ENCODE results near the gene MRPL52. TPM values are rescaled to one million over a fixed set of nuclear protein-coding genes. Genes with fewer than 3 reads are reported as not detected.

The MRPL52 gene
- total and polyA plus RNA-seq, 2 of the 13 experiments (the other 11 are each of a cell fraction or from before 2014, with no cell fraction given), result 118 to 329 TPM

GRCh38 chr14:22829661-22830442 lies at the start of gene MRPL52 (continued):
- TF ChIP-seq FOXO1 (CRISPR knock-in tag; IDR thresholded peaks at IDR 0.05) (peak; percentile 22; the same call in 1 of the 2 replicates), PRDM10 (CRISPR knock-in tag; IDR thresholded peaks at IDR 0.05; ENCODE audit: low read depth) (peak; percentile 44; the same call in 1 of the 2 replicates), ZNF292 (CRISPR knock-in tag; IDR thresholded peaks at IDR 0.05; ENCODE audit: borderline replicate concordance, low read depth) (peak; percentile 83), ELF4 (CRISPR knock-in tag; IDR thresholded peaks at IDR 0.05; ENCODE audit: borderline replicate concordance) (peak; percentile 99), ZNF296 (CRISPR knock-in tag; conservative IDR thresholded peaks at IDR 0.05) (0 out of 2 replicates have a peak, but pooled peaks have one; percentile 42), CHCHD3 (CRISPR knock-in tag; IDR thresholded peaks at IDR 0.05) (peak; percentile 78; the same call in 1 of the 2 replicates), PAWR (CRISPR knock-in tag; IDR thresholded peaks at IDR 0.05; ENCODE audit: borderline replicate concordance) (peak; percentile 71; the same call in 1 of the 2 replicates), ZBTB38 (CRISPR knock-in tag; IDR thresholded peaks at IDR 0.05) (peak; percentile 81; the same call in 1 of the 2 replicates), ZNF781 (CRISPR knock-in tag; IDR thresholded peaks at IDR 0.05; ENCODE audit: borderline replicate concordance, not compliant biosample characterization) (peak; percentile 83), KLF9 (CRISPR knock-in tag; IDR thresholded peaks at IDR 0.05; ENCODE audit: low read depth) (peak; percentile 21; the same call in 1 of the 2 replicates), TIGD3 (CRISPR knock-in tag; IDR thresholded peaks at IDR 0.05; ENCODE audit: borderline replicate concordance) (peak; percentile 82; the same call in 1 of the 2 replicates), BORCS8-MEF2B (CRISPR knock-in tag; IDR thresholded peaks at IDR 0.05) (peak; percentile 84; the same call in 1 of the 2 replicates), ZNF234 (CRISPR knock-in tag; conservative IDR thresholded peaks at IDR 0.05) (no peak), UBTF (CRISPR knock-in tag; IDR thresholded peaks at IDR 0.05) (peak; percentile 73), KLF12 (CRISPR knock-in tag; IDR thresholded peaks at IDR 0.05; ENCODE audit: borderline replicate concordance) (no peak; the same call in 1 of the 2 replicates)
- TF ChIP-seq, protein P1, sequence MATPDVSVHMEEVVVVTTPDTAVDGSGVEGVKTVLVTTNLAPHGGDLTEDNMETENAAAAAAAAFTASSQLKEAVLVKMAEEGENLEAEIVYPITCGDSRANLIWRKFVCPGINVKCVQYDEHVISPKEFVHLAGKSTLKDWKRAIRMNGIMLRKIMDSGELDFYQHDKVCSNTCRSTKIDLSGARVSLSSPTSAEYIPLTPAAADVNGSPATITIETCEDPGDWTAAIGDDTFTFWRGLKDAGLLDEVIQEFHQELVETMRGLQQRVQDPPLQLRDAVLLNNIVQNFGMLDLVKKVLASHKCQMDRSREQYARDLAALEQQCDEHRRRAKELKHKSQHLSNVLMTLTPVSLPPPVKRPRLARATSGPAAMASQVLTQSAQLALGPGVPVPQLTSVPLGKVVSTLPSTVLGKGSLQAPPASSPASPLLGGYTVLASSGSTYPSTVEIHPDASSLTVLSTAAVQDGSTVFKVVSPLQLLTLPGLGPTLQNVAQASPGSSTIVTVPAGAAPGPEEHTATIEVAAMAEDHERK (CRISPR knock-in tag; IDR thresholded peaks at IDR 0.05; ENCODE audit: low read depth), result peak; percentile 63; the same call in 1 of the 2 replicates
- TF ChIP-seq, protein P2, sequence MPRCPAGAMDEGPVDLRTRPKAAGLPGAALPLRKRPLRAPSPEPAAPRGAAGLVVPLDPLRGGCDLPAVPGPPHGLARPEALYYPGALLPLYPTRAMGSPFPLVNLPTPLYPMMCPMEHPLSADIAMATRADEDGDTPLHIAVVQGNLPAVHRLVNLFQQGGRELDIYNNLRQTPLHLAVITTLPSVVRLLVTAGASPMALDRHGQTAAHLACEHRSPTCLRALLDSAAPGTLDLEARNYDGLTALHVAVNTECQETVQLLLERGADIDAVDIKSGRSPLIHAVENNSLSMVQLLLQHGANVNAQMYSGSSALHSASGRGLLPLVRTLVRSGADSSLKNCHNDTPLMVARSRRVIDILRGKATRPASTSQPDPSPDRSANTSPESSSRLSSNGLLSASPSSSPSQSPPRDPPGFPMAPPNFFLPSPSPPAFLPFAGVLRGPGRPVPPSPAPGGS (CRISPR knock-in tag; IDR thresholded peaks at IDR 0.05), result peak; percentile 34; the same call in 1 of the 2 replicates

All from HepG2 (cell line).